A549 (cell line): ENCODE data around the gene KLHDC8B. TPM values are rescaled to one million over a fixed set of nuclear protein-coding genes. Genes with fewer than 3 reads are reported as not detected.

Source experiments
- ATAC-seq, 2 experiments: fragments of 200-7000 bp in 1 of 2; fragments of >200 bp in 1 of 2; cut with Nextera tagmentation in 1 of 2; cut with Tn5 transposase in 1 of 2; 3 replicates each; pipeline versions ENCODE4 v1.8.0 to v1.9.1; 2018 to 2020; ENCODE audit warnings: mild to moderate bottlenecking in 1 of 2, moderate library complexity in 1 of 2
- CTCF ChIA-PET: fragments of 300-600 bp; sonication (Branson Sonifier 250); formaldehyde crosslinking; extraction: SDS; loops from one replicate; lab custom pipeline; 2021; ENCODE audit warnings: antibody characterized with exemption, inconsistent platforms; lab: Yijun Ruan, JAX
- POLR2A ChIA-PET: fragments of 350-600 bp; formaldehyde crosslinking; extraction: SDS; loops from one replicate; lab custom pipeline; 2021; ENCODE audit warnings: antibody characterized with exemption, inconsistent platforms; lab: Yijun Ruan, JAX
- DNase-seq, 2 experiments: peaks; one replicate each; pipeline versions ENCODE4 v3.0.0 to v3.0.0-alpha.2; 2011 to 2016; ENCODE audit warnings: low read depth in 1 of 2, low spot score in 1 of 2
- FAIRE-seq: peaks from 2 replicates; lab custom pipeline; 2011; peaks lifted over from hg19 to GRCh38; lab: Jason Lieb, UNC
- H3K27ac ChIP-seq, 2 experiments: fragments of >200 bp; sonication (Bioruptor Twin); formaldehyde crosslinking; 3 replicates each; pipeline ENCODE4 v1.5.1; 2016 to 2017
- H3K4me1 ChIP-seq: fragments of >200 bp; sonication (Bioruptor Twin); formaldehyde crosslinking; 3 replicates; pipeline ENCODE4 v1.6.1; 2016
- H3K4me2 ChIP-seq: fragments of >200 bp; sonication (Bioruptor Twin); formaldehyde crosslinking; 3 replicates; pipeline ENCODE4 v1.6.1; 2016
- H3K4me3 ChIP-seq: fragments of >200 bp; sonication (Bioruptor Twin); formaldehyde crosslinking; 3 replicates; pipeline ENCODE4 v1.5.1; 2016
- H3K9me3 ChIP-seq: fragments of >200 bp; sonication (Bioruptor Twin); formaldehyde crosslinking; 3 replicates; pipeline ENCODE4 v1.6.1; 2016
- BCL3 ChIP-seq: fragments of >200 bp; sonication (Bioruptor Twin); formaldehyde crosslinking; IDR thresholded peaks from 3 replicates; pipeline ENCODE4 v1.6.1; 2016
- CBX2 ChIP-seq: fragments of 200-600 bp; sonication (generic); IDR thresholded peaks from 2 replicates; pipeline ENCODE4 v1.6.1; 2016; ENCODE audit warnings: low read depth, mild to moderate bottlenecking, borderline replicate concordance
- CHD2 ChIP-seq: fragments of 150-350 bp; IDR thresholded peaks from 2 replicates; pipeline ENCODE4 v1.6.1; 2014; ENCODE audit warnings: low read length; ENCODE audit not compliant: partially characterized antibody
- CHD4 ChIP-seq: fragments of 200-600 bp; sonication (generic); IDR thresholded peaks from 2 replicates; pipeline ENCODE4 v1.6.1; 2016; ENCODE audit warnings: antibody characterized with exemption, mild to moderate bottlenecking, borderline replicate concordance
- EHF ChIP-seq: fragments of 250-450 bp; sonication (Bioruptor Pico); IDR thresholded peaks from 2 replicates; pipeline ENCODE4 v1.5.0; 2020; ENCODE audit warnings: mild to moderate bottlenecking
- ELK1 ChIP-seq: fragments of 150-350 bp; IDR thresholded peaks from 2 replicates; pipeline ENCODE4 v1.6.1; 2014; ENCODE audit warnings: low read depth, mild to moderate bottlenecking, low read length
- ESRRA ChIP-seq: fragments of 150-350 bp; IDR thresholded peaks from 2 replicates; pipeline ENCODE4 v1.6.1; 2014; ENCODE audit warnings: mild to moderate bottlenecking, low read length, borderline replicate concordance
- FOSL2 ChIP-seq, 2 experiments: fragments of 450-650 bp in 1 of 2; fragments of >200 bp in 1 of 2; sonication (Bioruptor Twin) in 1 of 2; formaldehyde crosslinking; IDR thresholded peaks; 2 replicates each; pipeline versions ENCODE4 v1.5.0 to v1.6.1; 2016 to 2020; ENCODE audit warnings: mild to moderate bottlenecking in 1 of 2, moderate library complexity in 1 of 2
- HDAC2 ChIP-seq: fragments of 200-600 bp; sonication (generic); IDR thresholded peaks from 2 replicates; pipeline ENCODE4 v1.6.1; 2016
- HOXA7 ChIP-seq: fragments of 250-450 bp; sonication (Bioruptor Pico); IDR thresholded peaks from 2 replicates; pipeline ENCODE4 v1.5.0; 2020; ENCODE audit warnings: mild to moderate bottlenecking, moderate library complexity
- HOXB13 ChIP-seq: fragments of 250-450 bp; sonication (Bioruptor Pico); IDR thresholded peaks from 2 replicates; pipeline ENCODE4 v1.5.0; 2020; ENCODE audit warnings: low read depth, mild to moderate bottlenecking, moderate library complexity
- JUN ChIP-seq, 2 experiments: fragments of >200 bp; sonication (Bioruptor Twin); formaldehyde crosslinking; IDR thresholded peaks; 2 replicates in 1 of 2; 3 replicates in 1 of 2; pipeline ENCODE4 v1.6.1; 2016 to 2017
- JUNB ChIP-seq: fragments of >200 bp; sonication (Bioruptor Twin); formaldehyde crosslinking; IDR thresholded peaks from 2 replicates; pipeline ENCODE4 v1.6.1; 2016
- KDM1A ChIP-seq: fragments of 200-600 bp; sonication (generic); IDR thresholded peaks from 2 replicates; pipeline ENCODE4 v1.6.1; 2016; ENCODE audit warnings: low read depth, mild to moderate bottlenecking
- MAFK ChIP-seq: fragments of 450-650 bp; IDR thresholded peaks from 2 replicates; pipeline ENCODE4 v1.6.1; 2014; ENCODE audit not compliant: partially characterized antibody
- MYC ChIP-seq: IDR thresholded peaks from 2 replicates; pipeline ENCODE4 v1.6.1; 2012; ENCODE audit warnings: mild to moderate bottlenecking, inconsistent platforms, low read length, improper control_type of control experiment, borderline replicate concordance
- NFE2L2 ChIP-seq: fragments of 150-350 bp; conservative IDR thresholded peaks from 2 replicates; pipeline ENCODE4 v1.6.1; 2014; ENCODE audit warnings: low read length
- NPAS2 ChIP-seq: fragments of 250-450 bp; sonication (Bioruptor Pico); IDR thresholded peaks from 2 replicates; pipeline ENCODE4 v1.8.0; 2022; ENCODE audit warnings: mild to moderate bottlenecking, moderate library complexity, borderline replicate concordance
- POLR2AphosphoS2 ChIP-seq: conservative IDR thresholded peaks from 2 replicates; pipeline ENCODE4 v1.6.1; 2012; ENCODE audit warnings: low read length, improper control_type of control experiment, inconsistent platforms
- RCOR1 ChIP-seq: fragments of 150-350 bp; IDR thresholded peaks from 2 replicates; pipeline ENCODE4 v1.6.1; 2014; ENCODE audit warnings: antibody characterized with exemption, low read length, low read depth
- SMC3 ChIP-seq: fragments of >200 bp; sonication (Bioruptor Twin); formaldehyde crosslinking; IDR thresholded peaks from 3 replicates; pipeline ENCODE4 v1.6.1; 2018; ENCODE audit warnings: inconsistent platforms
- WGBS: methylation state at CpG from one replicate; pipeline ENCODE4 v1.1.6; 2017; ENCODE audit errors: missing lambda C conversion rate; 5-methylcytosine and 5-hydroxymethylcytosine counted together
- polyA plus RNA-seq, 4 experiments: library from polyadenylated mRNA; depleted of rRNA in 3 of 4; stranded (reverse); fragments of >200 nt; fragmentation: RNase III in 1 of 4; extraction: RNeasy Plus Mini Kit Qiagen cat#74134 plus additional on column Dnase treatment in 1 of 4; gene quantifications; 2 replicates in 3 of 4; 3 replicates in 1 of 4; pipeline ENCODE4 v1.2.3, GENCODE V29; 2011 to 2017
- TF ChIP-seq, protein P1 (sequence below): fragments of >200 bp; sonication (Bioruptor Twin); formaldehyde crosslinking; IDR thresholded peaks from 2 replicates; pipeline ENCODE4 v1.6.1; 2016
- TF ChIP-seq, protein P2 (sequence below): fragments of 450-650 bp; IDR thresholded peaks from 2 replicates; pipeline ENCODE4 v1.6.1; 2014; ENCODE audit warnings: antibody characterized with exemption

The KLHDC8B gene
- polyA plus RNA-seq, 2 of the 4 experiments (the other 2 are of a cell fraction): 7.4 to 9.9 TPM

GRCh38 chr3:49123687-49124086 is 47.7 kb upstream of the KLHDC8B start:
- ChIA-PET POLR2A (no interaction called here), CTCF (no interaction called here)
- no peaks in the 10 kb centered on the region for H3K9me3 ChIP-seq
- H3K4me3 ChIP-seq: no peak overlapping the region
- H3K4me1 ChIP-seq: peaks cover 14% of the 10 kb centered on the region
- no peak for DNase-seq
- no peak overlapping the region for H3K27ac ChIP-seq
- no peak overlapping the region for H3K4me2 ChIP-seq
- no peak for ATAC-seq
- FAIRE-seq: no peak
- TF ChIP-seq HOXB13 (CRISPR knock-in tag) (no peak), CHD2 (no peak), ESRRA (no peak), SMC3 (no peak), CBX2 (no peak)
- WGBS: 95% methylated on average over 17 of the region's 17 CpGs

DNA sequence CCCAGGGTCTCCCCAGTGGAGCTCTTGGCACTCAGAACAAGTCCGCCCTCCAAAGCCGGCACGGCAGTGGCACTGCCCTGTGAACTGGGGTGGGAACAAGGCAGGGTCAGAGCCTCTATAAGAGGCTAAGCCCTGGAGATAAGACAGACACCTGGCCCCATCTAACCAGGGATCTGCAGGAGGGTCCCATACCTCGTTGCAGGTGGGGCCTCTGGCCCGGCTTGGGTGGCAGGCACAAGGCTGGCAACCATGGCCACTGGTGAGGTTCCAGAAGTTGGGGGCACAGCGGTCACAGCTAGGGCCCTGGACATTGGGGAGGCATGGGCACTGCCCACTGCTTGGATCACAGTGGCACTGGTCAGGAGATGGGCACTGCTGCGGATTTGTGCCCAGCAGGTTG is 47.2 kb upstream of the KLHDC8B start:
- 95% methylated on average over 4 of the region's 7 CpGs for WGBS
- H3K27ac ChIP-seq: no peak overlapping the region
- TF ChIP-seq ELK1 (no peak), HDAC2 (no peak), BCL3 (no peak), EHF (CRISPR knock-in tag) (no peak), JUN (IDR thresholded peaks at IDR 0.05) (no peak), JUNB (no peak), MAFK (no peak), SMC3 (no peak), RCOR1 (no peak), MYC (no peak), POLR2AphosphoS2 (no peak), NPAS2 (CRISPR knock-in tag) (no peak), HOXA7 (CRISPR knock-in tag) (no peak), FOSL2 (IDR thresholded peaks at IDR 0.05) (no peak), FOSL2 (CRISPR knock-in tag; IDR thresholded peaks at IDR 0.05) (no peak), NFE2L2 (no peak), CHD4 (no peak), KDM1A (no peak)
- TF ChIP-seq, protein P1, sequence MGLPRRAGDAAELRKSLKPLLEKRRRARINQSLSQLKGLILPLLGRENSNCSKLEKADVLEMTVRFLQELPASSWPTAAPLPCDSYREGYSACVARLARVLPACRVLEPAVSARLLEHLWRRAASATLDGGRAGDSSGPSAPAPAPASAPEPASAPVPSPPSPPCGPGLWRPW: no peak
- TF ChIP-seq, protein P2, sequence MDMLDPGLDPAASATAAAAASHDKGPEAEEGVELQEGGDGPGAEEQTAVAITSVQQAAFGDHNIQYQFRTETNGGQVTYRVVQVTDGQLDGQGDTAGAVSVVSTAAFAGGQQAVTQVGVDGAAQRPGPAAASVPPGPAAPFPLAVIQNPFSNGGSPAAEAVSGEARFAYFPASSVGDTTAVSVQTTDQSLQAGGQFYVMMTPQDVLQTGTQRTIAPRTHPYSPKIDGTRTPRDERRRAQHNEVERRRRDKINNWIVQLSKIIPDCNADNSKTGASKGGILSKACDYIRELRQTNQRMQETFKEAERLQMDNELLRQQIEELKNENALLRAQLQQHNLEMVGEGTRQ: no peak
- POLR2A ChIA-PET: interaction anchor here (0.6 kb wide), 1 partner anchor 25 kb away, joined by 4 read pairs; no protein-coding TSS in a partner anchor
- no peaks in the 10 kb centered on the region for H3K9me3 ChIP-seq
- CTCF ChIA-PET: no interaction called here
- H3K4me3 ChIP-seq: no peak overlapping the region
- FAIRE-seq: no peak
- H3K4me2 ChIP-seq: no peak overlapping the region
- peaks cover 11% of the 10 kb centered on the region for H3K4me1 ChIP-seq
- DNase-seq: no peak
- ATAC-seq: no peak
